ENCODE data around the gene C10orf62.

DNA sequence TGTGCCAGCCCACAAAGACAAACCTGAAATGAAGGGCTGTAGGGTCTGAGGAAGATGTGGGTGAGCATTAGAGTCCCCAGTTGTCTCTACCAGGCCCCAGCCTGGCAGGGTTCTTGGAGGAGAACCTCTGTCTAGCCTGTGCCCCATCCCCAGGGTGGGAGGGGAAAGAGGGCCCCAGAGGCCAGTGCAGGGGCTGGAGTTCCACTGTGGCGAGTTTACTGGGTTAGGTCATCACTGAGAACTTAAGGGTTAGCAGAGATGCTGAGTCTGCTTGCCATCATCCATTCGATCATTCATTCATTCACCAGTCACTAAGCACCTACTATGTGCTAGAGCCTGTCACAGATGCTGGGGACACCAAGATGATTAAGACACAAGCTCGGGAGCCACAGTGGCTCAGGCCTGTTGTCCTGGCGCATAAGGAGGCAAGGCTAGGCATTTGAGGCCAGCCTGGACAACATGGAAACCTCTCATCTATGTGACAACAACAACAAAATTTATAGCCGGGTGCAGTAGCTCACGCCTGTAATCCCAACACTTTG, 14.3 kb upstream of the C10orf62 start:
- TF ChIP-seq POLR2A (IDR thresholded peaks at IDR 0.05) (no peak), CTCF (IDR thresholded peaks at IDR 0.05) (no peak)

Data from lower leg skin (tissue), 3 donors.